DOHH2 (cell line): ENCODE data around the gene ATF2.

Experiments used
- CTCF ChIP-seq: fragments of 200-600 bp; sonication (generic); IDR thresholded peaks from one replicate; pipeline ENCODE4 v1.5.1; 2014; ENCODE audit warnings: antibody characterized with exemption, mild to moderate bottlenecking, low read depth, low read length; ENCODE audit not compliant: poor library complexity, severe bottlenecking
- EZH2phosphoT487 ChIP-seq: fragments of 200-600 bp; sonication (generic); IDR thresholded peaks from 2 replicates; pipeline ENCODE4 v1.6.1; 2017; ENCODE audit warnings: borderline replicate concordance, mild to moderate bottlenecking, antibody characterized with exemption, low read length, moderate library complexity, mixed read lengths

- no peak for TF ChIP-seq CTCF
- no peak for TF ChIP-seq EZH2phosphoT487
These were observed 44.7 kb downstream of the ATF2 start for GRCh38 chr2:175123254-175123653.
